Choroid plexus epithelial cell (primary cell): Measurements from ENCODE around the gene GPS1.

Experiments
- DNase-seq: peaks from one replicate; pipeline ENCODE4 v3.0.0-alpha.2; 2010; ENCODE audit warnings: low read depth
- H3K4me3 ChIP-seq: 2 replicates; pipeline ENCODE4 v1.5.1; 2011; ENCODE audit warnings: low read depth, mild to moderate bottlenecking, control low read depth, low read length, moderate library complexity
- TF ChIP-seq, protein P1 (sequence below): conservative IDR thresholded peaks from 2 replicates; pipeline ENCODE4 v1.5.1; 2011; ENCODE audit warnings: low read depth, mild to moderate bottlenecking, control low read depth, inconsistent platforms, low read length, moderate library complexity

Gene GPS1

DNA sequence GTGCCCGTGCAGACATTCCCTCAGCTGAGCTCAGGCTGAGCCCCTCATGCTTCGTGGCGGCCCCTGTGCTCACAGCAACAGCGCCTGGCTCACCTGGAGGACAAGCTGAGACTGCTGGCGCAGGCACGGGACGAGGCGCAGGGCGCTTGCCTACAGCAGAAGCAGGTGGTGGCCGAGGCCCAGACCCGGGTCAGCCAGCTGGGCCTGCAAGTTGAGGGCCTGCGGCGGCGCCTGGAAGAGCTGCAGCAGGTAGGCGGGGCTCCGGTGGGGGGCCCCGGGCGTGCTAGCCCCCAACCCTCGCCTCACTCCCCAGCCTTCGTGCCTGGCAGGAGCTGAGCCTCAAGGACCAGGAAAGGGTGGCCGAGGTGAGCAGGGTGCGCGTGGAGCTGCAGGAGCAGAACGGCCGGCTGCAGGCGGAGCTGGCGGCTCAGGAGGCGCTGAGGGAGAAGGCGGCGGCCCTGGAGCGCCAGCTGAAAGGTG, 21.7 kb upstream of the GPS1 start:
- TF ChIP-seq, protein P1, sequence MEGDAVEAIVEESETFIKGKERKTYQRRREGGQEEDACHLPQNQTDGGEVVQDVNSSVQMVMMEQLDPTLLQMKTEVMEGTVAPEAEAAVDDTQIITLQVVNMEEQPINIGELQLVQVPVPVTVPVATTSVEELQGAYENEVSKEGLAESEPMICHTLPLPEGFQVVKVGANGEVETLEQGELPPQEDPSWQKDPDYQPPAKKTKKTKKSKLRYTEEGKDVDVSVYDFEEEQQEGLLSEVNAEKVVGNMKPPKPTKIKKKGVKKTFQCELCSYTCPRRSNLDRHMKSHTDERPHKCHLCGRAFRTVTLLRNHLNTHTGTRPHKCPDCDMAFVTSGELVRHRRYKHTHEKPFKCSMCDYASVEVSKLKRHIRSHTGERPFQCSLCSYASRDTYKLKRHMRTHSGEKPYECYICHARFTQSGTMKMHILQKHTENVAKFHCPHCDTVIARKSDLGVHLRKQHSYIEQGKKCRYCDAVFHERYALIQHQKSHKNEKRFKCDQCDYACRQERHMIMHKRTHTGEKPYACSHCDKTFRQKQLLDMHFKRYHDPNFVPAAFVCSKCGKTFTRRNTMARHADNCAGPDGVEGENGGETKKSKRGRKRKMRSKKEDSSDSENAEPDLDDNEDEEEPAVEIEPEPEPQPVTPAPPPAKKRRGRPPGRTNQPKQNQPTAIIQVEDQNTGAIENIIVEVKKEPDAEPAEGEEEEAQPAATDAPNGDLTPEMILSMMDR = no peak
- DNase-seq = no peak
- no peak overlapping the region for H3K4me3 ChIP-seq

DNA sequence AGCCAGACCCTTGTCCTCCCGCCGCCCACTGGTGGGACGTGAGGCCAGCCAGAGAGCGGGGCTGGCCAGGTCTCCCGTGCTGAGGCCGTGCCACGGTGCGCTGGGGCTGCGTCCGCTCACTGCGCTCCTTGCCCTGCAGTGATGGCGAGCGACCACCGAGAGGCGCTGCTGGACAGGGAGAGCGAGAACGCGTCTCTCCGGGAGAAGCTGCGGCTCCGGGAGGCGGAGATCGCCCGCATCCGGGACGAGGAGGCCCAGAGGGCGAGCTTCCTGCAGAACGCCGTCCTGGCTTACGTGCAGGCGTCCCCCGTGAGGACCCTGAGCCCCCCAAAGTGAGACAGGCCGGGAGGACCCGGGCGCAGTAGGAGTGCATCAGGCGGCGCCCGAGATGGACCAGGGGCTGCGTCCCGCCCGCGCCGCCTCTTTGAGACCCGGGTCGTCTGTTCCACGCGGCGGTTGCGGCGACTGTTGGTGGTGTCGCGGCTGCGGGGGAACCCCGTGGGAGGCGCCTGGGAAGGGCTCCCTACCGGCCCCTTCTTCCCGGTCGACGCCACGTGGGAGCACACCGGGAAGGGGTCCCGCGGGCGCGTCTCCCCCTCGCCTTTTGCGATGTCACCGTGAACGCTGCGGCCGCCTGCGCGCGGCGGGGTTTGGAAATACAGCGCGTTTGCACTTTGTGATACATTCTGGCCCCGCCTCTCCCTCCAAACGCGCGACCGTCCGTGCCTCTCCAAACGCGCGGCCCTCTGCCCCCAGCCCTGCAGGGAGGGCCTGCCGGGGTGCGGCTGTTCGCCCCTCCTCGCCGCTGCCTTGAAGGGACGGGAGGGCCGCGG, 21.0 kb upstream of the GPS1 start:
- peak overlapping the region; percentile 62 for H3K4me3 ChIP-seq
- DNase-seq = peak; percentile 92
- TF ChIP-seq, protein P1 = peak; percentile 86

DNA sequence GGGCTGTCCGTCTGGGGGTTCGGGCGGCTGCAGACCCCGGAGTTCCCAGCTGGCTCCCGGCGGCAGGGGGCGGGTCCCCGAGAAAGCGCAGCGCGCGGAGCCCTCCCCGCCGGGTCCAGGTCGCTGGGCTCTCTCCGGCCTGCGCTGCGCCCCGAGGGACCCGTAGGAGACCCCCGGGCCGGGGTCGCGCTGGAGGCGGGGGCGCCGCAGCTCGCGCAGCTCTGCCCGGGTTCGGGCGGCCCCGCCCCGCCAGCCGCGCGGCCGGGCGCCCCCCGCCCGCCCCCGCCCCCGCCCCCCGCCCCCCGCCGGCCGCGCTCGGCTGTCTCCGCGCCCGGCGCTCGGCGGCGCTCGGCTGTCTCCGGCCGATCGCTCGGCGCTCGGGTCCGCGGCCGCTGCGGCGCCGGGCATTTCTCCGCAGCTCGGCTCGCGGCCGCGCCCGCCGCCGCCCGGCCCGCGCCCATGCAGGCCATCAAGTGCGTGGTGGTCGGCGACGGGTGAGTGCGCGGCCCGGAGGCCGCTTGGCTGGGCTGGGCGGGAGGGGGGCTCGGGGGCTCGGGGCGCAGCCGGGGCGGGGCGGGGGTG, 20.3 kb upstream of the GPS1 start, which contains the start of gene RAC3:
Gene RAC3, plus strand, starts transcription at position 376 of the 582 bp plus-strand sequence. Its CDS starts 84 bp downstream, at position 460.
- TF ChIP-seq, protein P1 = no peak
- DNase-seq = peak; percentile 41
- H3K4me3 ChIP-seq = peak within 1 kb of the TSS; percentile 62

DNA sequence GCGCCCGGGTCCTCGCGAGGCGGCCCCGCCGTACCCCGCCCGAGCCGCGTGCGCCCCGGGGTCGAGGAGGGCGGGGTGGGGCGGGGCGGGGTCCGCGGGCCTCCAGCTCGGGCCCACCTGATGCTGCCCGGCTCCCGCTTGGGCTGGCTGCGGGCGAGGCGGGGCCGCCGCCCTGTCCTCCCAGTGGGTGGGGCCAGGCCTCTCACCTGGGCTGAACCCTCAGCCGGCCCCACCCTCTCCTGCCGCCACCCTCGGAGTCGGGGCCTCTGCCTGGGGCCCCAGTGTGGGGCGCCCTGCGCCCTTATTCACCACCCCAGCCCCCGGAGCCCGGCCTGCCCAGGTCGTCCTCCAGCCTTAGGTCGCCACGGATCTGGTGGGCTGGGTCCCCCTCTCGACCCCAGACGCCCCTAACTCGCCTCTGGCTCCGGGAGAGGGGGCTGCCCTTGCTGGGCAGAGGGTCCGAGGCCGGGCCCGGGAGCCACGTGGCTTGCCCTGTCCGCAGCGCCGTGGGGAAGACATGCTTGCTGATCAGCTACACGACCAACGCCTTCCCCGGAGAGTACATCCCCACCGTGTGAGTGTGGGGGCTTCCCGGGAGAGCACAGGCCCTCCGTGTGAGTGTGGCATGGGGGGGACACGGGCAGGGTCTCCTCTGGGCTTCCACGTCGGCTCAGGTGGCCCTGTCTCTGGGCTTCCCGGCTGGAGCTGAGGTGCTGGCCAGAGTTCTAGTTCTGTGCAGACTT, 19.6 kb upstream of the GPS1 start:
- DNase-seq = no peak
- peak overlapping the region; percentile 58 for H3K4me3 ChIP-seq
- TF ChIP-seq, protein P1 = no peak

DNA sequence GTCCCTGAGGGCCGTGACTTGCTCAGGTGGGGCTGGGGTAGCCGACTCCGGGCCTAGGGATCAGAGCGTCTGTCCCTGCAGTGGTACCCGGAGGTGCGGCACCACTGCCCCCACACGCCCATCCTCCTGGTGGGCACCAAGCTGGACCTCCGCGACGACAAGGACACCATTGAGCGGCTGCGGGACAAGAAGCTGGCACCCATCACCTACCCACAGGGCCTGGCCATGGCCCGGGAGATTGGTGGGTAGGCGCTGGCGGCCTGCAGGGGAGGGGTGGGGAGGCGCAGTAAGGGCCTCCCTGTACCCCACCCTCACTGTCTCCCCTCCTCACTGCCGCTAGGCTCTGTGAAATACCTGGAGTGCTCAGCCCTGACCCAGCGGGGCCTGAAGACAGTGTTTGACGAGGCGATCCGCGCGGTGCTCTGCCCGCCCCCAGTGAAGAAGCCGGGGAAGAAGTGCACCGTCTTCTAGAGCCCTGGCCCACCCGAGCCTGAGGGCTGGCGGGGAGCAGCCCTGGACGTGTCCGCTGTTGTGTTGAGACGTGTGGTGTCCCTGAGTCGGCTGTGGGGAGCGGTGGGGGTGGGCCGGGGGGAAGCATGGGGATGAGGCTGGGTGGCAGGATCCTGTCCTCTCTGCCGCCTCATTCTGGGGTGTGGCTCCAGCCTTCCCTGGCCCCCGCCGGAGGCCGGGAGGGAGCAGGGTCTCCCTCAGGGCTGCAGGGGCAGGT, 18.2 kb upstream of the GPS1 start:
- no peak for DNase-seq
- TF ChIP-seq, protein P1 = no peak
- no peak overlapping the region for H3K4me3 ChIP-seq

DNA sequence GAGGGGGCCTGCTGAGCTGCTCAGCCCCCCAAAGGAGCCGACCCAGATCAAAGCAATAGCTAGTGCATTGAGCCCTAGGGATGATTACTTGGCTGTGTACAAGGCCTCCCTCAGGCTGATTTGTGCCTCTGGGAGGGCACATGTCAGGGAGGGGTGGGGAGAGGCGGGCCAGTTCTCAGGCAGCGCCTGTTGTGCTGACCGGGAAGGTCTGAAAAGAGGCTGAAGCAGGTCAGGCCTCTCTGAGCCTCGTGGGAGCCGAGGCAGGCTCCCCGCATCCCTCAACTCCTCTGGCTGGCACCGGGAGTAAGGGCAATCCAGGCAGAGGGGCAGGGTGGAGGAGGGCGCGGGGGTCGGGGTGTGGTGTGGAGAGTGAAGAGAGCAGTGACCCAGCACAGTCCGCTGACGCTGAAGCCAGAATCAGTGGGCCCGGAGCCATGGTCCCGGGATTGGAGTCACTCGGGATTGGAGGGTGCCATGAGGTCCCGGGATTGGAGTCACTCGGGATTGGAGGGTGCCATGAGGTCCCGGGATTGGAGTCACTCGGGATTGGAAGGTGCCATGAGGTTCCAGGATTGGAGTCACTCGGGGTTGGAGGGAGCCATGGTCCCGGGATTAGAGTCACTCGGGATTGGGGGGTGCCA, 17.2 kb upstream of the GPS1 start:
- TF ChIP-seq, protein P1 = no peak
- DNase-seq = no peak
- H3K4me3 ChIP-seq = no peak overlapping the region
